ENCODE measurements around the gene CSF1. TPM values are rescaled to one million over a fixed set of nuclear protein-coding genes. Genes with fewer than 3 reads are reported as not detected.

CSF1 gene
- total RNA-seq, 3 donors from 2014 or later = 6.5 to 34.4 (median 19.9) TPM

DNA sequence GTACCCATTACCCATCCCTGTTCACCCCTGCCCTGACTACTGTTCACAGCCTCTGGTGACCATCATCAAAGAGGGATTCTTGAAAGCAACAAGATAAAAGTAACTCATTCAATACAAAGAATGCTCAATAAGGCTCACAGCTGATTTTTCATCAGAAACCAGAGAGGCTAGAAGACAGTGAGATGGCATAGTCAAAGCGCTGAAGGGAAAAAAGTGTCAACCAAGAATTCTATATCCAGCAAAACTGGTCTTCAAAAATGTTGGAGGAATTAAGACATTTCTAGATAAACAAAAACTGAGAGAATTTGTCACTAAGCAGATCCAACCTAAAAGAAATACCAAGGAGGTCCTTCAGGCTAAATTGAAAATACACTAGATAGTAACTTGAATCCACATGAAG is 27.1 kb downstream of the CSF1 start:
- H3K36me3 ChIP-seq (ENCODE audit: low read depth) = peaks cover 3% of the 10 kb centered on the region

DNA sequence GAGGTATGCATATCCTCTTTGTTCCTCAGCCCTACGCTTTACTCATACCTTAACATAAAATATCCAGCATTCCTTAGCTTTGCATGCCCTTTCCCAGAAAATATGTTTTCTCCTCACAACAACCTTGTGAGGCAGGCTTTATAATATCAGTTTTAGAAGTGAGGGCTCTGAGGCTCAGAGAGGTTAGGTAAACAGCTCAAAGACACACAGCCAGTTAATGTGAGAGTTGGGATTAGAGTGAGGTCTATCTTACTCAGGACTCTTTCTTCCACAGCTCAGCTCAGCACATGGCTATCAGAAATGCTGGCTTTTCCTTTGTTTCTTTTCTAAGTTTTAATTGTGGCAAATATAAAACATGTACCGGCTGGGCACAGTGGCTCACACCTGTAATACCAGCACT is 27.9 kb downstream of the CSF1 start:
- TF ChIP-seq, protein P1, sequence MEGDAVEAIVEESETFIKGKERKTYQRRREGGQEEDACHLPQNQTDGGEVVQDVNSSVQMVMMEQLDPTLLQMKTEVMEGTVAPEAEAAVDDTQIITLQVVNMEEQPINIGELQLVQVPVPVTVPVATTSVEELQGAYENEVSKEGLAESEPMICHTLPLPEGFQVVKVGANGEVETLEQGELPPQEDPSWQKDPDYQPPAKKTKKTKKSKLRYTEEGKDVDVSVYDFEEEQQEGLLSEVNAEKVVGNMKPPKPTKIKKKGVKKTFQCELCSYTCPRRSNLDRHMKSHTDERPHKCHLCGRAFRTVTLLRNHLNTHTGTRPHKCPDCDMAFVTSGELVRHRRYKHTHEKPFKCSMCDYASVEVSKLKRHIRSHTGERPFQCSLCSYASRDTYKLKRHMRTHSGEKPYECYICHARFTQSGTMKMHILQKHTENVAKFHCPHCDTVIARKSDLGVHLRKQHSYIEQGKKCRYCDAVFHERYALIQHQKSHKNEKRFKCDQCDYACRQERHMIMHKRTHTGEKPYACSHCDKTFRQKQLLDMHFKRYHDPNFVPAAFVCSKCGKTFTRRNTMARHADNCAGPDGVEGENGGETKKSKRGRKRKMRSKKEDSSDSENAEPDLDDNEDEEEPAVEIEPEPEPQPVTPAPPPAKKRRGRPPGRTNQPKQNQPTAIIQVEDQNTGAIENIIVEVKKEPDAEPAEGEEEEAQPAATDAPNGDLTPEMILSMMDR (IDR thresholded peaks at IDR 0.05) = no peak
- peaks cover 21% of the 10 kb centered on the region for H3K4me1 ChIP-seq (ENCODE audit: low read depth)
- intact Hi-C loops (cut with DNase I, micrococcal nuclease) = no loop called here
- no peak for DNase-seq
- peaks cover 17% of the 10 kb centered on the region for H3K9me3 ChIP-seq
- no peak for ATAC-seq
- peaks cover 3% of the 10 kb centered on the region for H3K36me3 ChIP-seq (ENCODE audit: low read depth)
- no peak overlapping the region for H3K4me3 ChIP-seq

More for the DNA sequence above, 27.1 kb downstream of the CSF1 start:
- ATAC-seq (no peak), DNase-seq (no peak)
- Histone ChIP-seq H3K4me3 (no peak overlapping the region), H3K9me3 (peaks cover 17% of the 10 kb centered on the region), H3K4me1 (ENCODE audit: low read depth) (peaks cover 21% of the 10 kb centered on the region)
- TF ChIP-seq, protein P1 (IDR thresholded peaks at IDR 0.05) = no peak
- intact Hi-C loops (cut with DNase I, micrococcal nuclease) = no loop called here

DNA sequence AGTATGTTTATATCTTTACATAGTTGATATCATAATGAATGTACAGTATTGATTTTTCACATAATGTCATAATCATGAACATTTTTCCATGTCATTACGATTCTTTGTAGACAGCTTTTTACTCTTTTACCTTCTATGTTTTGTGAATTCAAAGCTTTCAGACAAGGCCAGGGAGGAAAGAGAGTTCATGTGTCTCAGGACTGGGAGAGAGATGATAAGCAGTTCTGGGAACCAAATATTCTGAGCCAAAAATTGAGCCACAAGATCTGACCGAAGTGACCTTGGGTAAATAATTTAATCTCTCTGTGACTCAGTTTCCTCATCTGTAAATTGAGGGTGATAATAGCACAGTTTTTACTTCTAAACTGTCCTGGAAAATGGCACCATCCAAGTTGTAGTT is 31.8 kb downstream of the CSF1 start:
- no peak for ATAC-seq
- H3K36me3 ChIP-seq (ENCODE audit: low read depth) = no peaks in the 10 kb centered on the region
- H3K4me1 ChIP-seq (ENCODE audit: low read depth) = peaks cover 1% of the 10 kb centered on the region
- TF ChIP-seq, protein P1 (IDR thresholded peaks at IDR 0.05) = no peak
- no peak overlapping the region for H3K4me3 ChIP-seq
- H3K9me3 ChIP-seq = peaks cover 11% of the 10 kb centered on the region
- DNase-seq = no peak
- intact Hi-C loops (cut with DNase I, micrococcal nuclease) = no loop called here

DNA sequence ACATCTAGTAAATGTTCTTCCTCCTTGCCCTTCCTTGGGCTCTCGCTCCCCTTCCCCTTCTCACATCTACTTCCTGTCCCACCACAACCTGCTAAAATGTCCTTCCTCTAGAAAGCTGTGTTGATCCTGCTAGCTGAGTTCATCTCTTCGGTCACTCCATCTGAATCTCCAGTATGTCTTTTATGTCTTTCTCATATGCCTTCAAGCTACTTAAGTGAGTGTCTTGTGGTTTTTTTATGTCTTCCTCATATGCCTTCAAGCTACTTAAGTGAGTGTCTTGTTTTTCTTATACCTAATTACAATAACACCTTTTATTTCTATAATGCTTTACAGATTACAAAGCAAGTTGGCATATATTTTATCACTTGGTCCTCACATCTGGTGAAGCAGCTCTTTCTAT is 33.9 kb downstream of the CSF1 start:
- H3K4me1 ChIP-seq (ENCODE audit: low read depth) = peaks cover 16% of the 10 kb centered on the region
- ATAC-seq = no peak
- H3K9me3 ChIP-seq = no peaks in the 10 kb centered on the region
- no peaks in the 10 kb centered on the region for H3K36me3 ChIP-seq (ENCODE audit: low read depth)
- DNase-seq = no peak
- no peak overlapping the region for H3K4me3 ChIP-seq
- TF ChIP-seq, protein P1 (IDR thresholded peaks at IDR 0.05) = no peak
- intact Hi-C loops (cut with DNase I, micrococcal nuclease) = no loop called here

DNA sequence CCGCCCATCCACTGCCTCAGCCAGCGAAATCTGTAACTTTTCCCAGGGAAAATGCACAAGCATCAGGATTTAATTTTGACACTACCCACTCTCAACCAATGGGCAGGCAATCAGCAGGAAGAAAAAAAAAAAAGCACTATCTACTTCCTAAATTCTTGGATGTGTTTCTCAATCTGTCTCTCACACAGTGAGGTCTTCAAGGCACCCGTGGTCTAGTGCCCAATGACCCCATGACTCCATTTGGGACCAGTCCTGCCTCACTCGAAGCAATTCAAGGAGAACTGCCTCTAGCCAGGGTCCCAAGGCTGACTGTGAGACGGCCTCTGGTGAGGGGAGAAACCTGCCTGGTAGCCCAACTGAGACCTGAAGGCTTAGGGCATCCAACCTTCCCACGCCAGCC is 35.9 kb downstream of the CSF1 start:
- no peak overlapping the region for H3K4me3 ChIP-seq
- DNase-seq (no peak), ATAC-seq (no peak)
- H3K36me3 ChIP-seq (ENCODE audit: low read depth) = no peaks in the 10 kb centered on the region
- H3K4me1 ChIP-seq (ENCODE audit: low read depth) = peaks cover 16% of the 10 kb centered on the region
- intact Hi-C loops (cut with DNase I, micrococcal nuclease) = no loop called here
- TF ChIP-seq, protein P1 (IDR thresholded peaks at IDR 0.05) = no peak
- H3K9me3 ChIP-seq = no peaks in the 10 kb centered on the region
